NB4 (cell line): Measurements from ENCODE around the gene ZNF512.
"Not testable (repeated sequence)": the region's sequence is repeated elsewhere in the genome, so short reads cannot be mapped to it uniquely, and the experiment has no call there.

Source experiments
- DNase-seq: peaks from one replicate; pipeline ENCODE4 v3.0.0; 2010; ENCODE audit warnings: low read depth
- H3K4me3 ChIP-seq: one replicate; pipeline ENCODE4 v1.5.1; 2011; ENCODE audit warnings: mild to moderate bottlenecking, low read depth, low read length, moderate library complexity
- CTCF ChIP-seq: IDR thresholded peaks from one replicate; pipeline ENCODE4 v1.5.1; 2012; ENCODE audit warnings: low read depth, low read length
- MAX ChIP-seq: IDR thresholded peaks from 2 replicates; pipeline ENCODE4 v1.6.1; 2011; ENCODE audit warnings: low read depth, low read length
- MYC ChIP-seq: IDR thresholded peaks from 2 replicates; pipeline ENCODE4 v1.6.1; 2011; ENCODE audit warnings: low read depth, low read length
- POLR2A ChIP-seq: IDR thresholded peaks from 2 replicates; pipeline ENCODE4 v1.6.1; 2011; ENCODE audit warnings: mild to moderate bottlenecking; ENCODE audit not compliant: insufficient read length; ENCODE audit errors: extremely low read depth

The ZNF512 gene

GRCh38 chr2:27587025-27587424, 4.2 kb downstream of the ZNF512 start:
- no peak overlapping the region for H3K4me3 ChIP-seq
- DNase-seq, result no peak
- TF ChIP-seq MYC (no peak), CTCF (no peak), POLR2A (no peak), MAX (no peak)

- TF ChIP-seq CTCF (no peak), MYC (no peak), MAX (no peak), POLR2A (no peak)
- H3K4me3 ChIP-seq, result no peak overlapping the region
These were observed 5.5 kb downstream of the ZNF512 start for GRCh38 chr2:27588308-27588707.

GRCh38 chr2:27591745-27592144, 8.9 kb downstream of the ZNF512 start:
- TF ChIP-seq POLR2A, result no peak
- TF ChIP-seq MYC, result no peak
- TF ChIP-seq MAX, result no peak
- TF ChIP-seq CTCF, result no peak
- DNase-seq, result peak; percentile 23
- no peak overlapping the region for H3K4me3 ChIP-seq

More at GRCh38 chr2:27588308-27588707, 5.5 kb downstream of the ZNF512 start:
- no peak for DNase-seq

- TF ChIP-seq CTCF (no peak), MAX (no peak), POLR2A (no peak), MYC (no peak)
- H3K4me3 ChIP-seq, result no peak overlapping the region
- no peak for DNase-seq
These were observed 10.4 kb downstream of the ZNF512 start for GRCh38 chr2:27593240-27593639.

GRCh38 chr2:27594020-27594703, 11.3 kb downstream of the ZNF512 start:
- DNase-seq, H3K4me3 ChIP-seq: not testable (repeated sequence)

GRCh38 chr2:27595412-27595811, 12.6 kb downstream of the ZNF512 start:
- H3K4me3 ChIP-seq, DNase-seq: not testable (repeated sequence)

GRCh38 chr2:27596627-27597026, 13.8 kb downstream of the ZNF512 start:
- no peak for DNase-seq
- TF ChIP-seq CTCF (no peak), MAX (no peak), POLR2A (no peak), MYC (no peak)
- no peak overlapping the region for H3K4me3 ChIP-seq
